Mucosa of stomach (tissue), 1 donor: ENCODE data around the gene EIF4E1B.

Experiments used
- H3K27me3 ChIP-seq: one replicate; pipeline ENCODE4 v1.7.0; 2013; ENCODE audit warnings: mild to moderate bottlenecking, low read length; ENCODE audit not compliant: control insufficient read depth, insufficient read depth
- H3K36me3 ChIP-seq: one replicate; pipeline ENCODE4 v1.7.0; 2013; ENCODE audit warnings: low read length; ENCODE audit not compliant: control insufficient read depth, insufficient read depth
- H3K4me1 ChIP-seq: one replicate; pipeline ENCODE4 v1.7.0; 2013; ENCODE audit warnings: mild to moderate bottlenecking, low read length; ENCODE audit not compliant: control insufficient read depth, insufficient read depth
- H3K4me3 ChIP-seq: one replicate; pipeline ENCODE4 v1.7.0; 2013; ENCODE audit warnings: low read length
- H3K9ac ChIP-seq: one replicate; pipeline ENCODE4 v1.7.0; 2013; ENCODE audit warnings: mild to moderate bottlenecking, low read length, moderate library complexity
- H3K9me3 ChIP-seq: one replicate; pipeline ENCODE4 v1.7.0; 2013; ENCODE audit warnings: mild to moderate bottlenecking, low read length, moderate library complexity; ENCODE audit not compliant: control insufficient read depth
- donor health status: Pancreatic carcinoma.

The EIF4E1B gene

GRCh38 chr5:176620333-176620981 is 10.0 kb upstream of the EIF4E1B start:
- no peak overlapping the region for H3K4me3 ChIP-seq
- no peaks in the 10 kb centered on the region for H3K9me3 ChIP-seq
- no peak overlapping the region for H3K9ac ChIP-seq
- peaks cover 72% of the 10 kb centered on the region for H3K27me3 ChIP-seq
- peaks cover 4% of the 10 kb centered on the region for H3K4me1 ChIP-seq
- no peaks in the 10 kb centered on the region for H3K36me3 ChIP-seq

DNA sequence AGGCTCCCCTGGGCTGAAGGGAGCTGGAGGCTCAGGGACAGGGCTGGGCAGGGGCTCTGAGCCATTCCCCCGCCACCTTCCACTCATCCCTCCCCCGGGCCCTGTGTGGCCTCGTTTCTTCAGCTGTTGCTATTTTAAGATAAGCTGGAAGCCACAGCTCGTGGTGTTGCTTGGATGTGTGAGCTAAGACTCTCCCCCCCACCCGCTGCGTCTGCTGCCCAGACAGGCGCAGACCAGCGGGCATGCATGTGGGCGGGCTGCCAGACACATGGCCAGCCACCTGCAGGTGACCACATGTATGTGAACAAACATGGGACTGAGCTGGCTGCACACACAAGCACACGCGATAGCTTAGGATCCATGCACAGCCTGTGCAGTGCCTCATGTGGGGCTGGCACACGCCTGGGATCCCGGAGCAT is 8.8 kb upstream of the EIF4E1B start:
- H3K27me3 ChIP-seq = peaks cover 78% of the 10 kb centered on the region
- no peaks in the 10 kb centered on the region for H3K9me3 ChIP-seq
- no peak overlapping the region for H3K4me3 ChIP-seq
- no peak overlapping the region for H3K9ac ChIP-seq
- no peaks in the 10 kb centered on the region for H3K36me3 ChIP-seq
- peaks cover 10% of the 10 kb centered on the region for H3K4me1 ChIP-seq

GRCh38 chr5:176624142-176624541 is 6.3 kb upstream of the EIF4E1B start:
- H3K27me3 ChIP-seq = peaks cover 82% of the 10 kb centered on the region
- H3K9me3 ChIP-seq = no peaks in the 10 kb centered on the region
- no peak overlapping the region for H3K4me3 ChIP-seq
- H3K9ac ChIP-seq = no peak overlapping the region
- no peaks in the 10 kb centered on the region for H3K36me3 ChIP-seq
- H3K4me1 ChIP-seq = peaks cover 15% of the 10 kb centered on the region

GRCh38 chr5:176624938-176625337 is 5.5 kb upstream of the EIF4E1B start:
- H3K4me3 ChIP-seq = no peak overlapping the region
- H3K4me1 ChIP-seq = peaks cover 13% of the 10 kb centered on the region
- peaks cover 82% of the 10 kb centered on the region for H3K27me3 ChIP-seq
- no peak overlapping the region for H3K9ac ChIP-seq
- no peaks in the 10 kb centered on the region for H3K36me3 ChIP-seq
- no peaks in the 10 kb centered on the region for H3K9me3 ChIP-seq

GRCh38 chr5:176625512-176625911 is 5.0 kb upstream of the EIF4E1B start:
- Histone ChIP-seq H3K9me3 (no peaks in the 10 kb centered on the region), H3K4me3 (no peak overlapping the region), H3K36me3 (no peaks in the 10 kb centered on the region), H3K4me1 (peaks cover 14% of the 10 kb centered on the region), H3K9ac (no peak overlapping the region), H3K27me3 (peaks cover 82% of the 10 kb centered on the region)

DNA sequence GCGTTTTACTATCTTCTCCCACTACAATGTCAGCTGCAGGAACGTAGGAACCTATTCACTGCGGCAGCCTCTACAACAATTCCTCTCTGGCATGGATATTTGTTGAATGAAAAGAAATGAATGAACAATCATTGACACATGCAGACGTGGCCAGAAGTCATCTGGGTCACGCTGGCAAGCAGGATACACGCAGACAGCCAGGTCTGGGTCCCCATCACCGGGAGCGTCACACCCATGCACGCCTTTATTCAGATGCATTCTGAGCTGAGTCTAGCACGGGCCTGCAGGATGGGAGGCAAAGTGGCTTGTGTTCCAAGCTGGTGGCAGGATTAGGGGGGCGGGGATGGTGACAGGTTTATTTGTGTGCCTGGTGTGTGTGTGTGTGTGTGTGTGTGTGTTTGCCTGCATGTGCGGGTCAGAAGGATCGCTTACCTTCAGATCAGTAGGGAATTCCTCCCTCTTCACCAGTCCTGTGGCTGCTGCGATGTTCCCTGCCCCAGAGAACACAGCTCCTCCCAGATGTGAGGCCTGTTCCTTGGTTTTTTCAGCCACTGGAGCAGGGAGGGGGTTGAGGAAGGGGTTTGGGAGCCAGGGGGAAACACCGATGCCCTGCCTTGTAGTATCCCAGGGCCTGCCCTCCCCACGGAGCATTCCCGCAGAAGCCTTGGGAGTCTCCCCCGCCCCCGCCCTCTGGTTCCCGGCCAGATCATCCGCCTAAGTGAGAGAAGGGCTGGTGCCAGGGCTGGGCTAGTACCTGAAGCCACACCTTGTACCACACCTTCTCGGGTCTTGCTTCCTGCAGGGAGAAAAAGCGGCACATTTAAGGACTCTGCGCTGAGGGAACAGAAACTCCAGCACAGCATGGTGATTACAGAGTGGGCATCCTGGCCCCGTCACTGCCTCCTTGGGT is 4.3 kb upstream of the EIF4E1B start:
- no peak overlapping the region for H3K9ac ChIP-seq

GRCh38 chr5:176626876-176627236 is 3.6 kb upstream of the EIF4E1B start:
- peaks cover 82% of the 10 kb centered on the region for H3K27me3 ChIP-seq
- no peaks in the 10 kb centered on the region for H3K36me3 ChIP-seq

More for the DNA sequence above, 4.3 kb upstream of the EIF4E1B start:
- Histone ChIP-seq H3K9me3 (no peaks in the 10 kb centered on the region), H3K36me3 (no peaks in the 10 kb centered on the region), H3K27me3 (peaks cover 82% of the 10 kb centered on the region), H3K4me3 (no peak overlapping the region), H3K4me1 (peaks cover 21% of the 10 kb centered on the region)

DNA sequence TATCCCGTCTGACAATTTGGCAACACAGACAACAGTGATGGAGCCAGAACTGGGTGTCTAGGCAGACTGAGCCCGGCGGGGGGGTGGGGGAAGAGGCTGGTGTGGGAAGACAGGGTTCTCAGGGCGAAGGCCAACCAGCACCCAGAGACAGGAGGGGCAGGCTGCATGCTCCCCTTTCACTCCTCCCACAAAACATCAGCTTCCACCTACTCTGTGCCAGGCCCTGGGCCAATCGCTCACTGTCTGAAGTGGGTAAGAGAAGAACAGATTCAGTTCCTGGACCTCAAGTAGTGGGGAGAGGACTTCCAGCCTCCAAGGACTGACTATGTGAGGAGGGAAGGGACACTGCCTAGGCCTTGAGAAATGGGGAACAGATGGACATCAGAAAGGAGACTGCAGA is 2.9 kb upstream of the EIF4E1B start:
- H3K36me3 ChIP-seq = no peaks in the 10 kb centered on the region
- H3K9ac ChIP-seq = no peak overlapping the region
- peaks cover 77% of the 10 kb centered on the region for H3K27me3 ChIP-seq
- H3K4me3 ChIP-seq = no peak overlapping the region
- no peaks in the 10 kb centered on the region for H3K9me3 ChIP-seq
- H3K4me1 ChIP-seq = peaks cover 21% of the 10 kb centered on the region

More at GRCh38 chr5:176626876-176627236, 3.6 kb upstream of the EIF4E1B start:
- Histone ChIP-seq H3K9me3 (no peaks in the 10 kb centered on the region), H3K4me1 (peaks cover 21% of the 10 kb centered on the region), H3K4me3 (no peak overlapping the region), H3K9ac (no peak overlapping the region)

DNA sequence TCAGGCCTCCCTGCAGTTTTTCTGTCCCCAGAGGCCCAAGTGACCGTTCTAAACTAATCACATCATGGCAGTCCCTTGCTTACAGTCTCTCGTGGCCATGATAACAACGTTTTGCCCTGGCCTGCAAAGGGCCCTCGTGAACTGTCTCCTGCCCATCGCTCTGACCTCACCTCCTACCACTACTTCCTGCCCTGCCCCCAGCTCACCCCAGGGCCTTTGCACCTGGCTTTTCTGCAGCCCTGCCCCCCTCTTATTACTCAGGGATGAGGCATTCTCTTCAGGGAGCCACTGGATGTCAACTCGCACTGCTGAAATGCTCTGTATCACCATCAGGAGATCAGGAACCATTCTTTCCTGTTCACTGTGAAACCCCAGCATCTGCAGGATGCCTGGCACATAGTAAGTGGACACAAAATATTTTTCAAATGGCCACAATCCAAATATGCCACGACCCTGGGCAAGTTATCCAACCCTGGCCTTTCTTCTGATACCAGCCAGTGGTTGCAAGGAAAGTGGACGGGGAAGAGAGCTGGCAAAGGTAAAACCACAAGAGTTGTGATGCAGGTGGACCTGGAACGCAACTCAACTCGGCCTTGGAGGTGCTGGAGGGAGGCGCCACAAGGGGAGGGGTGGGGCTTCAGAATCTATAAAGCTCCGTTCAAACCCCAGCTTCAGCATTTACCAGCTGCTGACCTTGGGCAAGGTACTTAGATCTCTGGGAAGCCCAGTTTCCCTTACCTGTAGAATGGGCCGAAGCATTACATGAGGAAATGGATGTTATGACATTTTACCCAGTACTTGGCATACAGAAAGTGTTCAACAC is 1.9 kb upstream of the EIF4E1B start:
- H3K36me3 ChIP-seq = no peaks in the 10 kb centered on the region
- peaks cover 86% of the 10 kb centered on the region for H3K27me3 ChIP-seq
- no peak overlapping the region for H3K9ac ChIP-seq
- H3K4me3 ChIP-seq = no peak overlapping the region
- peaks cover 21% of the 10 kb centered on the region for H3K4me1 ChIP-seq
- H3K9me3 ChIP-seq = no peaks in the 10 kb centered on the region

GRCh38 chr5:176629317-176629852 is 1.1 kb upstream of the EIF4E1B start:
- Histone ChIP-seq H3K9me3 (no peaks in the 10 kb centered on the region), H3K36me3 (no peaks in the 10 kb centered on the region), H3K4me1 (peaks cover 21% of the 10 kb centered on the region), H3K9ac (no peak overlapping the region), H3K4me3 (no peak overlapping the region), H3K27me3 (peaks cover 89% of the 10 kb centered on the region)

- Histone ChIP-seq H3K9me3 (no peaks in the 10 kb centered on the region), H3K9ac (no peak overlapping the region), H3K4me3 (no peak overlapping the region), H3K36me3 (no peaks in the 10 kb centered on the region), H3K4me1 (peaks cover 21% of the 10 kb centered on the region), H3K27me3 (peaks cover 86% of the 10 kb centered on the region)
Observed at GRCh38 chr5:176630681-176631222, 277 bp downstream of the EIF4E1B start.
